Adrenal gland (tissue), 5 donors: ENCODE data around the gene TPCN1.
"Not testable (repeated sequence)": the region's sequence is repeated elsewhere in the genome, so short reads cannot be mapped to it uniquely, and the experiment has no call there.

Experiments used
- POLR2A ChIP-seq, 2 donors: fragments of 450-650 bp; IDR thresholded peaks; one replicate each; pipeline ENCODE4 v1.6.1; 2017; ENCODE audit warnings: antibody characterized with exemption in 2 of 2, mild to moderate bottlenecking in 2 of 2, moderate library complexity in 1 of 2
- TF ChIP-seq, protein P1 (sequence below), 6 experiments: fragments of 450-650 bp in 4 of 6; fragments of 200-600 bp in 2 of 6; sonication (generic) in 1 of 6; IDR thresholded peaks; 1 replicate in 5 of 6; 2 replicates in 1 of 6; pipeline versions ENCODE4 v1.5.1 to v1.8.0; 2016 to 2021; ENCODE audit warnings: antibody characterized with exemption in 6 of 6, mild to moderate bottlenecking in 2 of 6, moderate library complexity in 1 of 6
- donor health status: DM: no; HTN: no; CAD: no.

DNA sequence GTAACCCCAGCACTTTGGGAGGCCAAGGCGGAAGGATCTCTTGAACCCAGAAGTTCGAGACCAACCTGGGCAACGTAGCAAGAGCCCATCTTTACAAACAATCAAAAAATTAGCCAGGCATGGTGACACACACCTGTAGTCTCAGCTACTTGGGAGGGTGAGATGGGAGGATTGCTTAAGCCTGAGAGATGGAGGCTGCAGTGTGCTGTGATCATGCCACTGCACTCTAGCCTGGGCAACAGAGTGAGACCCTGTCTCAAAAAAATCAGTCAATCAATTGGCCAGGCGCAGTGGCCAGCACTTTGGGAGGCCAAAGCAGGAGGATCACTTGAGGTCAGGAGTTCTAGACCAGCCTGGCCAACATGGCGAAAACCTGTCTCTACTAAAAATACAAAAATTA lies 14.5 kb upstream of the TPCN1 start:
- TF ChIP-seq, protein P1, sequence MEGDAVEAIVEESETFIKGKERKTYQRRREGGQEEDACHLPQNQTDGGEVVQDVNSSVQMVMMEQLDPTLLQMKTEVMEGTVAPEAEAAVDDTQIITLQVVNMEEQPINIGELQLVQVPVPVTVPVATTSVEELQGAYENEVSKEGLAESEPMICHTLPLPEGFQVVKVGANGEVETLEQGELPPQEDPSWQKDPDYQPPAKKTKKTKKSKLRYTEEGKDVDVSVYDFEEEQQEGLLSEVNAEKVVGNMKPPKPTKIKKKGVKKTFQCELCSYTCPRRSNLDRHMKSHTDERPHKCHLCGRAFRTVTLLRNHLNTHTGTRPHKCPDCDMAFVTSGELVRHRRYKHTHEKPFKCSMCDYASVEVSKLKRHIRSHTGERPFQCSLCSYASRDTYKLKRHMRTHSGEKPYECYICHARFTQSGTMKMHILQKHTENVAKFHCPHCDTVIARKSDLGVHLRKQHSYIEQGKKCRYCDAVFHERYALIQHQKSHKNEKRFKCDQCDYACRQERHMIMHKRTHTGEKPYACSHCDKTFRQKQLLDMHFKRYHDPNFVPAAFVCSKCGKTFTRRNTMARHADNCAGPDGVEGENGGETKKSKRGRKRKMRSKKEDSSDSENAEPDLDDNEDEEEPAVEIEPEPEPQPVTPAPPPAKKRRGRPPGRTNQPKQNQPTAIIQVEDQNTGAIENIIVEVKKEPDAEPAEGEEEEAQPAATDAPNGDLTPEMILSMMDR (IDR thresholded peaks at IDR 0.05): not testable (repeated sequence)
- not testable (repeated sequence) for TF ChIP-seq POLR2A (IDR thresholded peaks at IDR 0.05)
